Hematopoietic multipotent progenitor cell (in vitro differentiated cells): ENCODE measurements around the gene EVI5. TPM values are rescaled to one million over a fixed set of nuclear protein-coding genes. Genes with fewer than 3 reads are reported as not detected.

Experiments used
- DNase-seq, 3 donors: peaks; one replicate each; pipeline ENCODE4 v3.0.0-alpha.2; 2011 to 2015; ENCODE audit warnings: low read depth in 2 of 3, low spot score in 2 of 3
- total RNA-seq: library from RNA; depleted of rRNA; stranded (reverse); fragments of >200 nt; gene quantifications from one replicate; pipeline ENCODE4 v1.2.3, GENCODE V29; 2012

EVI5 gene
- total RNA-seq, 1 donor = 6.5 TPM

DNA sequence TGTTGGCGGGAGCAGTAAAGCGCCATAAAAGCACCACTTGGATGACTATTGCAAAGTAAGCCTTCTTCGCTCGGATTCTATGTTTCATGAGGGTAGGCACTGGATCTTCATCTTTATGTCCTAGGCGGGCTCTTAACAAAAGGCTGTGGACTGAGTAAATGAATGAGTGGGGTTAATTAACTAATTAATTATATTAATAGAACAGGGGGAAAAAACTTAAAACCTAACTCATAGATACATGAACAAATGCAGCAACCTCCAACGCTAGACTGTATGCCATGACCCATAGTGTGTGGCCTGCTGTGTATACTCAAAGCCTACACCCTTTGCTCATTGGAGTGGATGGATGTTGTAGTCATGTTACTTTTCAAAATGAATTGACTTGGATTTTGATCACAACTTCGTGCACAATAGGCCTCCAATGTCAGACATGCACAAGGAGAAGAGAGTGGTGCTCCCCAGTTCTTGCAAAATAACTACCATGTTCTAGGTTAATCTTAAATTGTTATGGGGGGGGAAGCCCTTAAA, 297.8 kb downstream of the EVI5 start:
- DNase-seq = no peak

DNA sequence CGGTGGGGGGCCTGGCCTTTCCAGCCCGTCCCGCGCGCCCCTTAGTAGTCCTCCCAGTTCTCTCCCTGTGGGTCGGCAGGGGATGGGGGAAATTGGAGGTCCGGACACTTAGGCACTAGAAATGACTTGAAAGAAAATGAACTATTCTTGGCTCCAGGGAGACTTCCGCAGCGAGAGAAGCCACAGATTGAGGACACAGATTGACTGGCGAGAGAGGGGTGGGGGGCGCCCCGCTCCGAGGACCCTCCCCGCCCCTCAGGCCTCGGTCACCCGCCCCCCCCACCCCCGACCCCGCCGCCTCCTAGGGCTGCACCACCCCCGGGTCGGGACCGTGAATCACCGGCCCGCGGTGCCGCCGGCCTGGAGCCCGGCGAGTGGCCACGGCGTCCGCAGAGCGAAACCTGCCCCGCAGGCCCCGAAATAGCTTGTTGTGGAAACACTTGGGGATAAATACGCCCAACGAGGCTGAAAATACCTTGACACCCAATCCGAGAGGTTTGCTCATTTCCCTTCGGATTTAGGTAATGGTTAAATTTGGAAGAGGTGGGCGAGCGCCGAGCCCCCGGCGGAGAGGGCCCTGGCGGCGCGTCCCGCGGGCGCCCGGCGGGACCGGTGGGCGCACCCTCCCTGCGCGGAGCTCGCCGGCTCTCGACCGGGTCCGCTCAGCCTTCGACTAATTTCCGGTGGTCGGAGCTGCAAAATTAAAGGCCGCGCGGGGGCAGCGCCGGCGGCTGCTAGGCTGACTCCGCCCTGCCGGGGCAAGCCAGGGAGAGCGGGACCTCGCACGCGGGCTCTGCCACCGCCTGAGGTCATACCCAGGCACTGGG, 298.4 kb downstream of the EVI5 start, which contains the start of gene GFI1:
Gene GFI1, minus strand, starts transcription at position 675 of the 827 bp plus-strand sequence. CDS start 3,438 bp downstream, outside the sequence.
- DNase-seq = peak in 2 of 3 donors; percentile 58 to 72

DNA sequence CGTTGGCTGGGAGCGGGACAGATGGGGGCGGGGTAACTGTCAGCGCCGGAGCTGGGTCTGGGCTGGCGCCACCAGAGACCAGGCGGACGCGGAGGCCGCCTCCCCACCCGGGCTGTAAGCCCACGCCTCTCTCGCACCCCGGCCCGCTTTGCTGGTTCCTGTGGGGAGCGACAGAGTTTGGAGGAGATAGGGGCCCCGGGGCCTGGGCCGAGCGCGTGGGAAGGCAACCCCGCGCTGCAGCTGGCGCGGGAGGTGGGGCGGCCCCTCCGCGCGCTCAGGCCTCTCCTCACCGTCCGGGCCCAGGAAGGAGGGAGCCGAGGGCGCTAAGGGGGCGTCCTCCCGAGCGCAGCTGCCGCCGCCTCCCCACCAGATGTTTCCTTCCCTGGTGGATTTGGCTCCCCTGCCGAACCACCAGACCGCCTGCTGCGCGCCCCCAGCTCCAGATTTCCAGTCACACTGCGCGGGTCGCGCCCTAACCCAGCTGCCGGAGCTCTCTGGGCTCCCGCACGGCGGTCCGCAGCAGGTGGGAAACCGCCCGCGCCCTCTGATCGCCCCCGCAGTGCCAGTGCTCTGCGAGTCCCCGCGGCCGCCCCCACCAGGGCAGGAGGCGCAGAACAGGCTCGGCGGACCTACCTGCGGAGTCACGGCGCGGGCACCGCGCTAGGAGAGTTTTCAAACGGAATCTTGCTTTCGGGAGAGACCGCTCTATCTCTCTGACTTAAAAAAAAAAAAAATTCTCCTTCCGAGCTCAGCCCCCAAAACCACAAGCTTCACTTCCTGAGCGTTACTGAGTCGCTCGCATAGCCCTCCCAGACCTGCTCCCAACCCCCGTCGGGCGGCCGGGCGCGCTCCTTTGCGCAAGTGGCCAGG, 299.3 kb downstream of the EVI5 start:
- DNase-seq = peak in 2 of 3 donors; percentile 79 to 83

DNA sequence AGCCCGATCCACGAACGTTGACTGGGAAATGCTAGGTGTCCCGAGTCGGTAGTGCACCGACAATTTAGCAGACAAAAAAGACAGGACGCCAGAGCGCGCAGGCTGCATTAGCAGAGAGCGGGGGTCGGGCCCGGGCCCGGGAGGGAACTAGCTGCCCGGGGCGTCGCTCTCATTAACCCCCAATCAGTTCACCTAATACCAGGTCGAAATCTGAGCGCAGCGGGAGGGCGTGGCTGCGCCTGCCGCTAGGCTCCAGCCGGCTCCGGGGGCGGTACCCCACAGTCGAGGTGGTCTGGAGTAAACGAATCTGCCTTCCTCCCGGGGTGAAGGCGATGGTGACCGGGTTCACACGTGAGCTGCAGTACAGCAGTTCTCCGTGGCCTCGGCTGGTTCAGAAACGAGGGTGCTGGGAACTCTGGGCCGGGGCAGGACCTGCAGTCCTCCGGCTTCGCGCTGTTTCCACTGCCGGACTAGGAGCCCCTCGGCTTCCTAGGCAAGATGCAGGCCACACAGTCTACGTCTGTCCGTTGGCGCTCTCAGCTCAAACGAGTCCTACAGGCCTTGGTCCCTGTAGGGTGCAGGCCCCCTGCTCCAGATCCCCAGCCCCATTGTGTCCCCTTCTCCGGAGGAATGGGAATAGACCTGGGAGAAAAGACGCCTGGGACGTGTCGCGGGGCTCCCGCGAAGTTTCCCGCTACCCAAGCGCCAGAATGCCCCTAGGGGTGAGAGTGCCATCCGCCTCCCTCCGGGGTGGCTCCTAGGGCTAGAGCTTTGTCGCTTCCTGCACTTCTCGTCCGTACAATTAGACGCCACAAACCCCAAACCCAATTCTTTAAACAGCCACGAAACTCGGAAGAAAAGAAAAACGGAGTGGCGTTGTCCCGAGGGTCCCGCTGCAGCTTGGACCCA, 300.2 kb downstream of the EVI5 start:
- DNase-seq = peak in 1 of 3 donors; percentile 55

DNA sequence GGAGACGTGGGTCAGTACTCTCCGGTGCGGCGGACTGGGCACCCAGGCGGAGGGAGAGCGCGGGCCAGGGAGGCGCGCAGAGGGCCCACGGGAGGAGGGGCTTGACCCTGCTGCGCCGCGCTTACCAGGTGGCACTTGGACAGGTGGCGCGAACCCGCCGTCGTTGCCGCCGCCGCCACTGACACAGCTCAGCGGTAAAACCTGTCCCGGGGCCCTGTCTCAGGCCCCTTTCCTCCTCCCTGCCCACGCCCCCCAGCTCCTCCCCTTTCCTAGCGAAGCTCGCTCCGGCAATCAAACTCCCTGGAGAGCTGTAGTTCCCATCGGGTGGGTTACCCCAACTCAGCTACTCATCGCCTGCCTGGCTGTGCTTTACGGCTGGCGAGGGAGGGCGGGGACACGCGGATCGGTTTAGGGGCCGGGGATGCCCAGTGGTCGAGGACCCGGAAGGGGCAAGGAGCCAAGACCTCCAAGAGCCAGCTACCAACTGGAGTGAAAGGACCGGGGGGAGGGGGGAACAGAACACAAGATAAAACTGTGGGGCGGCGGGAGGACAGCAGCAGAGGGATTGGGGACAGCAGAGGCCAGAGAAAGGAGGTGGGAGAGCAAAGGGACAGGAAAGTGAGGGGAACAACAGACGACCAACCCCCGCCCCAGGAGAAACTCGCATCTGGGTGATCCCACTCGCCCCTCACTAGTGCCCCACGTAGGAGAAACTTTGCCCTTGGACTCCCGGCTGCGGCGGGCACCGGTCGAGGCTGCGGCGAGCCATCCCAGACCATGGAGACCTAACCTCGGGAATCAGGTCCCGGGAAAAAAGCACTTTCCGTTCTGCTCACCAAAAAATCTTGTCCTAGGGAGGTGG, 301.1 kb downstream of the EVI5 start:
- peak in 1 of 3 donors; percentile 46 for DNase-seq

DNA sequence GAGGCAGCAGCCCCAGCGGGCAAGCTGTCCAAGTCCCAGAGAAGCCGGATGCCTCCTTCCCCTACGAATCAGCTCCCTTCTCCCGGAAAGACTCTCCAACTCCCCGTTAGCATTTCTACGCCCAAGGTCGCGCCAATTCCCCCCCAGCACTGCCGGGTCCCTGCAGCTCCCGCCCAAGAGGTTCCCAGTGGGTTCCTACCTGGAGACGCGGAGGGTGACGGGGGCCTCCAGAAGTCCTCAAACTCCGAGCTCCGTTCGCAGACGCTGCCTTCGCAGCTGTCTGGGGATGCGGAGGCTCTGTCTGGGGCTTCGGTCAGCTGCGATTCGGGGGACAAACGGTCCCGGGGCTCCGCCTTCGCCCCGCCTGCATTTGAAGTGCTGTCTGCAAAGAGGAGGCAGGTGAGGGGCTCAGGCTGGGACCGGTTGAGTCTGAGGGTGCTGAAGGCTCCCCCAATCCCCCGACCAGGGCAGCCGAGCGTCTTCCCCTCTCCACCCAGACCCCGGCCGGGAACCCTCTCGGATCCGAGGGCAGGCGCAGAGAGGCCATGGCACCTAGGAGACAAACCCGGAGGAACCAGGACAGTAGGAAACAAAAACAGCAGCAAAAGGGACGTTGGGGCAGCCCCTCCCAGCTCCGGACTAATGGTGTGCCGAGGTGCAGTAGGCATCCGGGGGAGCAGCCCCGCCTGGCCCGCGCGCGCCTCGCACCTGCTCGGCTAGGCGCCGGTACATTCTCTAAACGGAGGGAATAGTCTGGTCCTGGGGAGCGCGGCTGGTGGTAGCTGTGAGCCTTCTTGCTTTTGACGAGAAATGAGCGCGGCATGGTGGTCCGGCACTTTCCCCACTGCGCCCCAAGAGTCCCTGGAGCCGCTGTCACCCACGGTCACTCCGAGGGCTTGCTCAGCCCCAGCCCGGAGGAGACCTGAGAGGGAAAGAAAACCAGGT, 302.0 kb downstream of the EVI5 start:
- DNase-seq = no peak

DNA sequence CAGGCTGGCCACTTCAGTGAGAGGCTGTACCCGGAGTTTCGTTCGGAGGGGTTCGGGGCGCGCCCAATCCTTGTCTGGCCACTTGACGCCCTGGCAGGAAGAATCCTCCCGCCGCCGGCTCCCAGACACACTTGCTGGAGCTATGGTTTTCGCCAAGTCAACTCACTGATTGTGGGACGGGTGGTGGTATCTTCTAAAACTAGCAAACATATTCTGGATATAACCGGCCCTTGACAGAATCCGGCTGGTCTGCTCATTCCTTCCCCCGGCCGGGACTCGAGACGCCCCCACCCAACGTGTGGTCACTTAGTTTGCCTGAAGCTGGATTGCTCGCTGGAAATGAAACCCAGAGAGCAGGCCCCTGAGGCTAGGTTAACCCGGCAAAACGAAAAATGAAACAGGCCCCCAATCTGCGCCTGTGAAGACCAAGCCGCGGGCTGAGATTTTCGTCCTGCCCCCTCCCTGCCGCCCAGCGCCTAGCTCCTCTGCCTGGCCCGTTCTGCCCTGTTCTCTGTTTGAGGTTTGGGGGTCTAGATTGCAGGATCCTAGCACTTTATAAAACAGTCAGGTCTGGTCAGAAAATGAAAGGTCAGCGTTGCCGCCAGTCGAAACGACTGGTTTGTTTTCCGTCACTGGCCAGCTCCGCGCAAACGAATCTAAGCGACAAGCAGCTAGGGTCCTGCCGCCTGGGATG, 302.8 kb downstream of the EVI5 start:
- DNase-seq = no peak

DNA sequence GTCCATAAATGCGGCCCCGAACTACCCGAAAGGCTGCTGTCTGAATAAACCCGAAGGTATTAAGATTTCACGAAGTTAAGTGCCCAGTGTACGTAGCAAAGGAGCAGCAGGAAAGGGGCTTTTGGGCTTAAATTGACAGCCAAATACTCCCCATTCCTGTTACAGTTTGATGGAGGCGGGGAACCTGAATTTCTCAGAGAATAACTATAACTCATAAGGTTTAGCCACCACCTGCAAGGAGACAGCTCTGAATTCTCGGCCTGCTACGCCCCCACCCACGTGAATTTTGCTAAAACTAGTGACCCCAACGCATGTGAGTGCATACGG, 303.3 kb downstream of the EVI5 start:
- no peak for DNase-seq

DNA sequence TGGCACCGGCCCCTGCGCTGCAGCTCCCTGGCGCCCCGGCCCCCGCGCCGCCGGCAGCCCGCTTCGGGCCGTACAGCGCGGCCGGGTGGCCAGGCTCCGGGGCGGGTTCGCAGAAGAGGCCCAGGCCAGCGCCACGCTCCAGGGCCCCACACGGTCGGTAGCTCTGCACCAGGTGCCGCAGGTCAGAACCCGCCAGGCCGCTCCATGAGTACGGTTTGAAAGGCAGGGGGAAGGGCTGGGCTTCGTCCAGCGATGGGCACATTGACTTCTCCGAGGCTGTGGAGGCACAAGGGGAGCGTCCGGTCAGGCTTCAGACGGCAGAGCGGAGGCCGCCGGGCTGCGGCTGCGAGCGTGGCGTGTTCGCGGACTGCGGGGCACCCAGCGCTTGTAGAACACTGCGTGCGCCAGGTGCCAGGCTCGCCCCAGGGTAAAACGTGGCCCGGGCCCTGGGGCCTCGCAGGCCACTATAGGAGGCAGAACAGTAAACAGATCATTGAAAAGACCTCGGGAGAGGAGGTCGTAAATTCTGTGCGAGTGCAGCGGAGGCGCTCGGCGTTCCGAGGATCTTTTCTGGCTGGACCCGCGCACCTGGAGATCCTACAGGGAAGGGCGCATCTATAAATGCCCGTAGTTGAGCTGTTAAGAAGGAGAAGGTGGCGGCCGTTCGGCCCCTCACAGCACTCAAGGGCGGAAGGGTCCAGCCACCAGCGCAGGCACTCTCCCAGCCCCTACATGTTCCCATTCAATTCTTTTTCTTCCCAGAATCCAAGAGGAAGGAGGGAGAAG, 303.9 kb downstream of the EVI5 start:
- no peak for DNase-seq

DNA sequence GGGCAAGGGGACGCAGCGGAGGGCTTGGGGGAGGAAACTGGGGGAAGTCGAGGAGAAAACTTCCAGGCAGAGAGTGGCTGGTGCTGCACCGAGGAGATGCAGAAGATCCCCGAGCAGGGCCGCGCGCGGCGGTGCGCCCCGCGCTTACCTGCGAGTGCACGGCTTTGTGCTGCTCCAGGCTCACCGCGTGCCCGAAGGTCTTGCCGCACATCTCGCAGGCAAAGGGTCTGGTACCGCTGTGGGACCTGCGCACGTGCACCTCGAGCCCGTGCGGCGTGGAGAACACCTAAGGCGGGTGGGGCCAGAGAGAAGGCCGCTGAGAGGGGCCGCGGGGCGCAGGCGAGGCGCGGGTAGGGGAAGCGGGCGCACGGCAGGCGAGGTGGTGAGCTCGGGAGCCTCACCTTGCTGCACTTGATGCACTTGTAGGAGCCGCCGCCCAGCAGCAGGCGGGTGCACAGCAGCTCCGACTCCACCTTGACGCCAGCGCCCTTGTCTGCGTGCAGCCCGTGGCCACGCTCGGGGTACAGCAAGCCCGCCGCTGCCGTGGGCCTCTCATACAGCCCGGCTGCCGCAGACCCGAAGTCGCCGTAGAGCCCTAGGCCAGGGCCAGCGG, 304.6 kb downstream of the EVI5 start:
- no peak for DNase-seq

DNA sequence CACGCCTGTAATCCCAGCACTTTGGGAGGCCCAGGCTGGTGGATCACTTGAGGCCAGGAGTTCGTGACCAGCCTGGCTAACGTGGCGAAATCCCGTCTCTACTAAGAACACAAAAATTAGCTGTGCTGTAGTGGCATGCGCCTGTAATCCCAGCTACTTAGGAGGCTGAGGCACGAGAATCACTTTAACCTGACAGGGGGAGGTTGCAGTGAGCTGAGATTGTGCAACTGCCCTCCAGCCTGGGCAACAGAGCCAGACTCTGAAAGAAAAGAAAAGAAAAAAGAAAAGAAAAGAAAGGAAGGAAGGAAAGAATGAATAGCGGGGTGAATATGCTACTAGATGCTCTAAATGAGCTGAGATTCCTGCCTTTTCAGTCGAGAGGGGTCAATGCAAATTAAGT, 305.3 kb downstream of the EVI5 start:
- no peak for DNase-seq

DNA sequence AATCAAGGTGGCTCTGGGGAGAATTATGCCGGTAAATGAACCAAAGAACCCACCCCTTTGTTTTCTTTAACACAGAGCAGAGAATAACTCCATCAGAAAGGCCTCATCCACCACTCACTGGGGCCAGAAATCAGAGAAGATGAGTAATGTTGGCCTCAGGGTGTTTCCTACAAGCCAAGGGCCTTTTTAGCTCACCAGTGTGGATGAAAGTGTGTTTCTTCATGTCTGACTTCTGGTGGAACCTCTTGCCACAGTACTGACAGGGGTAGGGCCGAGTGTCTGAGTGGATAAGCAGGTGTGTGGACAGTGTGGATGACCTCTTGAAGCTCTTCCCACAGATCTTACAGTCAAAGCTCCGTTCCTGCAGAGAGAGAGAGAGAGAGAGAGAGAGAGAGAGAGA, 306.5 kb downstream of the EVI5 start:
- DNase-seq = no peak

DNA sequence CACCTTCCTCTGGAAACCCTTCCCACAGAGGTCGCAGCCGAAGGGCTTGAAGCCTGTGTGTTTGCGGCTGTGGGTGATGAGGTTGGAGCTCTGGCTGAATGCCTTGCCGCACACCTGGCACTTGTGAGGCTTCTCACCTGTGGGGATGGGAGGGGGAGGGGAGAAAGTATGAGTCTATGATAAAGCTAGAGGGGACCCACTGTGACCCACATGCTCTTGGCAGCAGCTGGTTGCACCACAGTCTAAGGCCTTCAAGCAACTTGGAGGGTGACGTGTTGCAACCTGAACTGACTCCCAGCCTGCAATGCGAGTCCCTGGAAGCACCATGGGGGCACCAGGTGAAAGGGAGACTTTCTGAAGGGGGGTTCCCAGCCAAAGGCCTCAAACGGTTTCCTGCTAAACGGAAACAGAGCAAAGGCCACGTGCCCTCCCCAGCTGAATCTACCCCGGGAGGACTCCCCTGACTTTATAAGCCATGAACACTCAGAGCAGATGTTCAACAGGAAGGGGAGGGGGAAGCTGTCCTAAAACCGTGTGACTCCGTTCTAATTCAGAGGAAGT, 308.8 kb downstream of the EVI5 start:
- DNase-seq = peak in 2 of 3 donors; percentile 73 to 85

DNA sequence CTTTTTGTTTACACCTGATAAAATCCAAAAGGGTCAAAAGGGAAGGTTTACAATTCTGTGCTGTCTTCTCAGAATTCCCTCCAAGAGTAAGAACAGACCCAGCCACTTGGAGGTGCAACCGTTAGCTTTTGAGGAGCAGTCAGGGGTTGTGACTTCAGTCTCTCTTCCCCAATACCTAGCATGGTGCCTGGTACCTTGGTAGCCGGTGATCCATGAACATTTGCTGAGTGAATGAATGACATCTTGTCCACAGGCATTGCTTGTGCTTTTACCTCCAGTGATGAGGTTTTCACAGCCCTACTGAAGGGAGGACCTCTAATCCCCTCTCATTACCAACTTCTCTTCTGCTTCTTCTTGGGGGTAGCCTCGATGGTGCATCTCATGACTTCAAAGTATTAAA, 309.9 kb downstream of the EVI5 start:
- no peak for DNase-seq

DNA sequence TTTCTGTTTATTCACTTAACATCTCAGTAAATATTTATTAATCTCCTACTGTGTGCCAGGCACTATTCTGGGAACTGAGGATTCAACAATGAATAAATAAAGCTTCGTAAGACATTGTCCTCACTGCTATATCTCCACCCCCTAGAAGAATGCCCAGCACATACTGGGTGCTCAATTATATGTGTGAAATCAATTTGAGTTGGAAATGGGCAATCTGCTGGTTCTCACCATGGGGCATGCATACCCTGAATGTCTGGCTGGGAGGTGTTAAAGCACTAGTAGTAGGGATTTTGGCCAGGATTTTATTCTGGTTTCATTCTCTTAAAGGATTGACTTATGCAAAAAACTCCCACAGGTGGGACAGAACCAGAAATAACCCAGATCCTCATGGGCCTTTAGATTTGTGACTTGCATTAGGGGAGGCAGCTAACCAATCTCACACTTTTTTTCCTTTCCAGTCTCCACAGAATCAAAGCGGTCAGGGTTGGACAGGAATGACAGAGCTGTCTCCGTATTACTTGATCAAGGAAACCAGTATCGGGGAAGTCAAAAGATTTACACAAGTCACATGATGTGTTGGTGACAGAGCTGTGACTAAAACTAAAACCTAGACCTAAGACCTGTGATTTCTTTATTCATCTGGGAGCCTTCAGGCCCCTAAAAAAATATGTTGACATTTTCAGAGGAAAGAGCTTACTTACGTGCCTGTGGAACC, 311.0 kb downstream of the EVI5 start:
- no peak for DNase-seq

DNA sequence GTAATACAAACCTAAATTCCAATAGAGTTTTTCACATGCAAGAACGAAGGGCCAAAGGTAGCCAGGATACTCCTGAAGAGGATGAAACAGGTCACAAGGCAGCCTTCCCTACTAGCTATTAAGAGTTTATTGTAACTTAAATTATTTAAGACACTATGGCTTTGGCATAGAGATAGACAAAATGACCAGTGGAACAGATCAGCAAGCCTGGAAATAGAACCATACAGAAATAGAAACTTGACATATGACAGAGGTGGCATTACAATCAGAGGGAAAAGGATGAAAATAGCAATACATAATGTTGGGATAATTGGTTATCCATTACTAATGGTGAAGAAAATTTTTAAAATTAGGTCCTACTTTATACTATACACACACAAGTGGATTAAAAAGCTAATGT, 314.7 kb downstream of the EVI5 start:
- no peak for DNase-seq
